ENCODE results near the gene GDA. TPM values are rescaled to one million over a fixed set of nuclear protein-coding genes. Genes with fewer than 3 reads are reported as not detected.

The GDA gene
- total and polyA plus RNA-seq, 9 of the 15 experiments (the other 6 are each of a cell fraction or from before 2014, with no cell fraction given), result 4.5 to 18.0 (median 12.7) TPM

- TF ChIP-seq, protein P1, sequence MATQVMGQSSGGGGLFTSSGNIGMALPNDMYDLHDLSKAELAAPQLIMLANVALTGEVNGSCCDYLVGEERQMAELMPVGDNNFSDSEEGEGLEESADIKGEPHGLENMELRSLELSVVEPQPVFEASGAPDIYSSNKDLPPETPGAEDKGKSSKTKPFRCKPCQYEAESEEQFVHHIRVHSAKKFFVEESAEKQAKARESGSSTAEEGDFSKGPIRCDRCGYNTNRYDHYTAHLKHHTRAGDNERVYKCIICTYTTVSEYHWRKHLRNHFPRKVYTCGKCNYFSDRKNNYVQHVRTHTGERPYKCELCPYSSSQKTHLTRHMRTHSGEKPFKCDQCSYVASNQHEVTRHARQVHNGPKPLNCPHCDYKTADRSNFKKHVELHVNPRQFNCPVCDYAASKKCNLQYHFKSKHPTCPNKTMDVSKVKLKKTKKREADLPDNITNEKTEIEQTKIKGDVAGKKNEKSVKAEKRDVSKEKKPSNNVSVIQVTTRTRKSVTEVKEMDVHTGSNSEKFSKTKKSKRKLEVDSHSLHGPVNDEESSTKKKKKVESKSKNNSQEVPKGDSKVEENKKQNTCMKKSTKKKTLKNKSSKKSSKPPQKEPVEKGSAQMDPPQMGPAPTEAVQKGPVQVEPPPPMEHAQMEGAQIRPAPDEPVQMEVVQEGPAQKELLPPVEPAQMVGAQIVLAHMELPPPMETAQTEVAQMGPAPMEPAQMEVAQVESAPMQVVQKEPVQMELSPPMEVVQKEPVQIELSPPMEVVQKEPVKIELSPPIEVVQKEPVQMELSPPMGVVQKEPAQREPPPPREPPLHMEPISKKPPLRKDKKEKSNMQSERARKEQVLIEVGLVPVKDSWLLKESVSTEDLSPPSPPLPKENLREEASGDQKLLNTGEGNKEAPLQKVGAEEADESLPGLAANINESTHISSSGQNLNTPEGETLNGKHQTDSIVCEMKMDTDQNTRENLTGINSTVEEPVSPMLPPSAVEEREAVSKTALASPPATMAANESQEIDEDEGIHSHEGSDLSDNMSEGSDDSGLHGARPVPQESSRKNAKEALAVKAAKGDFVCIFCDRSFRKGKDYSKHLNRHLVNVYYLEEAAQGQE (IDR thresholded peaks at IDR 0.05; ENCODE audit: borderline replicate concordance), result no peak
- TF ChIP-seq, protein P1 (CRISPR knock-in tag; IDR thresholded peaks at IDR 0.05; ENCODE audit: low read depth), result no peak
- no peak for TF ChIP-seq ELK3 (CRISPR knock-in tag; IDR thresholded peaks at IDR 0.05)
- TF ChIP-seq MEF2A (IDR thresholded peaks at IDR 0.05; ENCODE audit: control insufficient read depth, low read depth, low read length), result no peak
- no peak for TF ChIP-seq SMARCA5 (IDR thresholded peaks at IDR 0.05)
- TF ChIP-seq ZNF436 (CRISPR knock-in tag; IDR thresholded peaks at IDR 0.05), result no peak
- no peak for TF ChIP-seq ZNF766 (CRISPR knock-in tag; conservative IDR thresholded peaks at IDR 0.05)
- TF ChIP-seq KLF1 (tag; IDR thresholded peaks at IDR 0.05), result no peak
- no peak for TF ChIP-seq MAX (CRISPR knock-in tag; IDR thresholded peaks at IDR 0.05)
- TF ChIP-seq, protein P2, sequence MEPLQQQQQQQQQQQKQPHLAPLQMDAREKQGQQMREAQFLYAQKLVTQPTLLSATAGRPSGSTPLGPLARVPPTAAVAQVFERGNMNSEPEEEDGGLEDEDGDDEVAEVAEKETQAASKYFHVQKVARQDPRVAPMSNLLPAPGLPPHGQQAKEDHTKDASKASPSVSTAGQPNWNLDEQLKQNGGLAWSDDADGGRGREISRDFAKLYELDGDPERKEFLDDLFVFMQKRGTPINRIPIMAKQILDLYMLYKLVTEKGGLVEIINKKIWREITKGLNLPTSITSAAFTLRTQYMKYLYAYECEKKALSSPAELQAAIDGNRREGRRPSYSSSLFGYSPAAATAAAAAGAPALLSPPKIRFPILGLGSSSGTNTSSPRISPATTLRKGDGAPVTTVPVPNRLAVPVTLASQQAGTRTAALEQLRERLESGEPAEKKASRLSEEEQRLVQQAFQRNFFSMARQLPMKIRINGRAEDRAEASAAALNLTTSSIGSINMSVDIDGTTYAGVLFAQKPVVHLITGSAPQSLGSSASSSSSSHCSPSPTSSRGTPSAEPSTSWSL (CRISPR knock-in tag; IDR thresholded peaks at IDR 0.05; ENCODE audit: borderline replicate concordance), result no peak
- TF ChIP-seq RBM39 (optimal IDR thresholded peaks at IDR 0.05; ENCODE audit: low read depth, low read length), result no peak
Measured at GRCh38 chr9:72113056-72113455, 36.2 kb upstream of the GDA start (continued).
